Measurements from ENCODE around the gene TOR1A.

The TOR1A gene

DNA sequence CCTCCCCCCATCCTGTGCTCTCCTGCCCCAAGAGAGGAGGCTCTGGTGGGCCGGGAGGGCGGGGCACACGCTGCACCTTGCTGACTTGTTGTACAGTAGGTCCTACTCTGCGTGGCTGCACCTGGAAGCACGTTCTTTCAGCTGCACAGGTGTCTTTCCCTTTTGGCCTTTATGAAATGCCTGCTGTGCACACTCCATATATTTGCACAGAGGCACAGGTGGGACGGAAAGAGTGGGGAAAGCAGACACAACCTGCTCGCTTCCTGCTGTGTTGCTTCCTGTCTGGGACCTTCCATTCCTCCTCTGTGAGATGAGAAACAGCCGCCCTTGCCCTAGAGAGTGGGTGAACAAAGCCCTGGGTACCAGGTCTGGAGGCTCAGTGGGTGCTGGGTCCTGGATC, 16.1 kb upstream of the TOR1A start:
- no peak for DNase-seq (ENCODE audit: low read depth)
- TF ChIP-seq, protein P1, sequence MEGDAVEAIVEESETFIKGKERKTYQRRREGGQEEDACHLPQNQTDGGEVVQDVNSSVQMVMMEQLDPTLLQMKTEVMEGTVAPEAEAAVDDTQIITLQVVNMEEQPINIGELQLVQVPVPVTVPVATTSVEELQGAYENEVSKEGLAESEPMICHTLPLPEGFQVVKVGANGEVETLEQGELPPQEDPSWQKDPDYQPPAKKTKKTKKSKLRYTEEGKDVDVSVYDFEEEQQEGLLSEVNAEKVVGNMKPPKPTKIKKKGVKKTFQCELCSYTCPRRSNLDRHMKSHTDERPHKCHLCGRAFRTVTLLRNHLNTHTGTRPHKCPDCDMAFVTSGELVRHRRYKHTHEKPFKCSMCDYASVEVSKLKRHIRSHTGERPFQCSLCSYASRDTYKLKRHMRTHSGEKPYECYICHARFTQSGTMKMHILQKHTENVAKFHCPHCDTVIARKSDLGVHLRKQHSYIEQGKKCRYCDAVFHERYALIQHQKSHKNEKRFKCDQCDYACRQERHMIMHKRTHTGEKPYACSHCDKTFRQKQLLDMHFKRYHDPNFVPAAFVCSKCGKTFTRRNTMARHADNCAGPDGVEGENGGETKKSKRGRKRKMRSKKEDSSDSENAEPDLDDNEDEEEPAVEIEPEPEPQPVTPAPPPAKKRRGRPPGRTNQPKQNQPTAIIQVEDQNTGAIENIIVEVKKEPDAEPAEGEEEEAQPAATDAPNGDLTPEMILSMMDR (IDR thresholded peaks at IDR 0.05; ENCODE audit: insufficient read depth, low read depth, low read length, missing control alignments): no peak
- no peak overlapping the region for H3K4me3 ChIP-seq (ENCODE audit: low read depth, low read length)

DNA sequence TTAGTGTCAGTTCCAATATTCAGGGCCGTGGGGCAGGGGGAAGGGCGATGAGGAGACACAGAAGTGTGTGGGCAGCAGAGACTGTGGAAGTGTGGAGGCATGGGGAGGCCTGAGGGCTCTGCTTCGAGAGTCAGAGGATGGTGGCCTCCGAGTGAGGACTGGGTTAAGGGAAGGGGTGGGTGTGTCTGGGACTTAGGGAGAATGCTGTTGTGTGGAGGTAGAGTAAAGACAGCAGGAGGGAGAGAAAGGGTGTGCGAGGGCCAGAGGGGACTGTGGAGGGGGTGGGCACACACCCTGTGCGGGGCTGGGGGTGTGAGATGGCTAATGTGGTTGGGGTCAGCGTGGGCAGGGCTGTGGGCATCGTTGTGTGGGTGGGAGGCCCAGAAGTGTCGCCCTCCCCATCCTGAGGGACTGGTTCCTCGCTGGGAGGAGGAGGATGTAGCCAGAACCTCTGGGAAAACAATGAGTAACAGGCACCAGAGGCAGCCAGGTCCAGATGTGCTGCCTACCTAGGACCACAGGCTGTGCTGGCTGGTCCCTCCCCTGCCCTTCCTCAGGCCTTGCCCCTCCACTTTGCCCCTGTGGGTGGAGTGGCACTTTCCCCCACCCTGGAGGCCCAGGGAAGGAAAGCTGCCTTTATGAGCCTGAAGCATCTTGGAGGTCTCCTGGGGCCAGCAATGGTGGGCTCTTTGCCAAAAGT, 15.5 kb upstream of the TOR1A start:
- TF ChIP-seq, protein P1 (IDR thresholded peaks at IDR 0.05; ENCODE audit: insufficient read depth, low read depth, low read length, missing control alignments): no peak
- DNase-seq (ENCODE audit: low read depth): no peak
- H3K4me3 ChIP-seq (ENCODE audit: low read depth, low read length): no peak overlapping the region

DNA sequence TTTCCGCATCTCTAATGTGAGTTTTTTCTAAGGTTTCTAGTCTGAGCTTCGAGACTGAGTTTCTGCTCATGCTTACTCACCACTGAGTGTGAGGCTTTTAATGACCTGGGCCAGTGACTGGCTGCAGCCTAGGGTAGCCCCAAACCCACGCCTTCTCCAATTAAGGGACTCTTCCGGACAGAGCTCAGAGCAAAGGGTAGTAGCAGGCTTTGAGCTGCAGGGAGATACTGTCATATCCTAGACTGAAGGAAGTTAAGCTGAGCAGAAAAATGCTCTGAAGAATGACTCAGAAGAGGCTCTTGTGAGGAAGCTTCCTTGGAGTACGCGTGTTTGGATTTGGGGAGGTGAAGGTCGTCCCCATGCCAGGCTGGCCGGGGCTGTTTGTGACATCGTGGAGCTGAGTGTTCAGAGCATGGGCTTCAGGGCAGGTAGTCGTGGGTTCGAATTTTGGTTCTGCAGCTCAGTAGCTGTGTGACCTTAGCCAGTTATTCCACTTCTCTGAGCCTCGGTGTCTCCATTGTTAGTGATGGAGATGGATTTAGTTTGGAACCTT, 14.8 kb upstream of the TOR1A start:
- DNase-seq (ENCODE audit: low read depth): no peak
- TF ChIP-seq, protein P1 (IDR thresholded peaks at IDR 0.05; ENCODE audit: insufficient read depth, low read depth, low read length, missing control alignments): no peak
- no peak overlapping the region for H3K4me3 ChIP-seq (ENCODE audit: low read depth, low read length)

DNA sequence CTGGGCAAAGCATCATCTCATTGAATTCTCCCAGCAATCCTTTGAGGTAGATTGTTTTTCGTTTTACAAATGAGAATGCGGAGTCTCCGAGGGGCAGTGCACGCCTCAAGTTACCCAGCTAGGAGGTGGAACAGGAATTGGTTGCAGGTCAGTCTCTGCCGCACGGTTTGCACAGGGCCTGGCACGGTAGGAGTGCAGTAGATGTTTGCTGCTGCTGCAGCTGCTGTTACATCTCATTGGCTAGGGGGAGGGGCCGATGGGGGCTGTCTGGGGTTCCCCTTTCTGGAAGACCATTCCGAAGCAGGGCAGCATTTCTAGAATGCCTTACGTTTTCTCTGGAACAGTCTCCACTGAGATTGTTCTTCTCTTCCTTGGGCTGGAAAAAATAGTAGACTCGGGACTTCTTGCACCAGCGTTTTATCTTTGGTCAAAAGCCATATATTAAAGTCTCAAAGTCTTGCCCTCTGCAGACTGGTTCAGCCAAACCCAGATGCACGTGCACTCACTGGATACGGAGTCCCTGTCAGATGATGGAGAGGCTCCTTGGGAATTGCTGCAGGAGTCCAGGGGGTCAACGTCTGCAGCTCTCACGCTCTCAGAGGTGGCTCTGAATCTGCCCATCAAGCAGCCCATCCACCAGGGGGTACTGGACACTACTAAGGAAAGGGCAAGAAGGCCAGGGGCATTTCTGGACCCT, 12.5 kb upstream of the TOR1A start:
- H3K4me3 ChIP-seq (ENCODE audit: low read depth, low read length): peak overlapping the region; percentile 85
- TF ChIP-seq, protein P1 (IDR thresholded peaks at IDR 0.05; ENCODE audit: insufficient read depth, low read depth, low read length, missing control alignments): no peak
- peak; percentile 45 for DNase-seq (ENCODE audit: low read depth)

DNA sequence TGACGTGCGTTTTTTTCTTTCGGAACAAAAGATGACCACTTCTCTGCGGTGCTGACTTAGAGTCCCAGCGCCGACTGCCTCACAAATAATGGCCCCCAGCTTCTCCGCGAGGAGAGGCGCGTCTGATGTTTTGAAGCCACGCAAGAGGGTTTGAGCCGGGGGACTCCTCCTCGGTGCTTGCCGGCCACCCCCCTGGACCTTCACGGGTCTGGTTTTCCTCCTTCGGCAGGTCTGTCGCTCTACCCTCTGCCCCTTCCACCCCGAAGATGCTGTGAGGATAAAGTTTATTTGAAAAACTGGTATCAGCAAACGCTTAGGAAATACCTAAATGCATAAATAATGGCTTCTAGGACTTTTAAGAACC, 11.9 kb upstream of the TOR1A start:
- DNase-seq (ENCODE audit: low read depth): peak; percentile 26
- TF ChIP-seq, protein P1 (IDR thresholded peaks at IDR 0.05; ENCODE audit: insufficient read depth, low read depth, low read length, missing control alignments): no peak
- H3K4me3 ChIP-seq (ENCODE audit: low read depth, low read length): peak overlapping the region; percentile 85

DNA sequence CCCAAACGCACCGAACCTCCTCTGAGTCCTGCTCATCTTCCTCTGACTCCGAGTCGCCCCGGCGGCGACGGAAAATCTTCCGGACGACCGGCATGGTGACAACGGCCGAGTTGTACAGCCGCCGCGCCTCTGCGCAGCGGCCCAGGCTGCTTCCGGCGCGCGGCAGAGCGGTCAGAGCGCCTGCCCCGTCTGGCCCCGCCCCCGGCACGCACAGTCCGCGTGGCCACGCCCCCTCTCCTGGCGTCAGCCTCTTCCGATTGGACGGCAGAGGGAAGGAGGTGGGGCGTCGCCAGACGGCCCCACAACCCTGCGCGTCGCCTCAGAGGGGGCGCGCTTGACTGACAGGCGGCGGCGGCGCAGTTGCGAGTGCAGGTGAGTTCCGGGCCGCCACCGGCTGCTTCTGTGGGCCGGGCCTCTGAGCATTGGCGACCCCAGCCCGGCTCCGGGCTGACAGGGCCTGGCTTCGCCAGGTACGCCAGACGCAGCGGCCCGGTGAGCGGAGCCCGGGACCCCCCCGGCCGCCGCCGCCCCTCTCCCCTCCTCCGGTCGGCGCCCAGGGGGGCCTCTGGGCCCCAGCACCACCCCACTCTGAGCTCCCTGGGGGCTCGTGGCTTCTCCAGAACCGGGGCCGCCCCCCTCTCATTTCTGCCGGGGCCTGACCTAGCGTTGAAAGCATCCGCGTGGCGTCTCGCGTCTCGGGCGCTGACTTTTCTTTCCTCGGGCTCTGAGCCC, 11.4 kb upstream of the TOR1A start, which contains the start of the genes C9orf78 and USP20:
Gene C9orf78, minus strand, starts transcription at position 148 of the 732 bp plus-strand sequence. Its CDS starts 54 bp downstream, at position 94.
Gene USP20, plus strand, starts transcription at position 331 of the 732 bp plus-strand sequence. CDS start 17,098 bp downstream, outside the sequence.
- peak within 1 kb of the TSS; percentile 86 for H3K4me3 ChIP-seq (ENCODE audit: low read depth, low read length)
- DNase-seq (ENCODE audit: low read depth): peak; percentile 98
- TF ChIP-seq, protein P1 (IDR thresholded peaks at IDR 0.05; ENCODE audit: insufficient read depth, low read depth, low read length, missing control alignments): no peak
